Smooth muscle cell (in vitro differentiated cells): ENCODE results near the gene MUC16. TPM values are rescaled to one million over a fixed set of nuclear protein-coding genes. Genes with fewer than 3 reads are reported as not detected.
"Not testable (repeated sequence)": the region's sequence is repeated elsewhere in the genome, so short reads cannot be mapped to it uniquely, and the experiment has no call there.

Experiments
- DNase-seq: peaks from one replicate; lab custom pipeline; 2025; ENCODE audit not compliant: unreplicated experiment; lab: John Stamatoyannopoulos, UW
- H2AFZ ChIP-seq: fragments of 200-600 bp; sonication (generic); 2 replicates; pipeline ENCODE4 v1.6.0; 2016; ENCODE audit warnings: antibody characterized with exemption, low read depth, mild to moderate bottlenecking
- H3F3A ChIP-seq: fragments of 200-600 bp; sonication (generic); 2 replicates; pipeline ENCODE4 v1.6.0; 2017; ENCODE audit warnings: antibody characterized with exemption, low read depth
- H3K27ac ChIP-seq: fragments of 200-600 bp; sonication (generic); 2 replicates; pipeline ENCODE4 v1.5.1; 2016; ENCODE audit warnings: low read depth, mild to moderate bottlenecking
- H3K27me3 ChIP-seq: fragments of 200-600 bp; sonication (generic); 2 replicates; pipeline ENCODE4 v1.6.1; 2016; ENCODE audit warnings: low read depth, mild to moderate bottlenecking
- H3K36me3 ChIP-seq: fragments of 200-600 bp; sonication (generic); 2 replicates; pipeline ENCODE4 v1.5.1; 2016; ENCODE audit warnings: low read depth
- H3K4me1 ChIP-seq: fragments of 200-600 bp; sonication (generic); 2 replicates; pipeline ENCODE4 v1.5.1; 2016; ENCODE audit warnings: low read depth
- H3K4me2 ChIP-seq: fragments of 200-600 bp; sonication (generic); 2 replicates; pipeline ENCODE4 v1.6.0; 2016; ENCODE audit warnings: mild to moderate bottlenecking
- H3K4me3 ChIP-seq: fragments of 200-600 bp; sonication (generic); 2 replicates; pipeline ENCODE4 v1.5.1; 2016; ENCODE audit warnings: mild to moderate bottlenecking
- H3K79me2 ChIP-seq: fragments of 200-600 bp; sonication (generic); 2 replicates; pipeline ENCODE4 v1.6.0; 2016; ENCODE audit warnings: low read depth, mild to moderate bottlenecking
- H3K9ac ChIP-seq: fragments of 200-600 bp; sonication (generic); 2 replicates; pipeline ENCODE4 v1.6.0; 2016; ENCODE audit warnings: low read depth
- H3K9me3 ChIP-seq: fragments of 200-600 bp; sonication (generic); replicated peaks from 2 replicates; pipeline ENCODE4 v1.5.1; 2016; ENCODE audit warnings: low read depth
- H4K20me1 ChIP-seq: fragments of 200-600 bp; sonication (generic); 2 replicates; pipeline ENCODE4 v1.6.0; 2016; ENCODE audit warnings: low read depth
- CTCF ChIP-seq: fragments of 200-600 bp; sonication (generic); IDR thresholded peaks from 2 replicates; pipeline ENCODE4 v1.5.1; 2017; ENCODE audit warnings: borderline replicate concordance, mild to moderate bottlenecking, antibody characterized with exemption; ENCODE audit not compliant: insufficient read depth, poor library complexity, severe bottlenecking
- WGBS: methylation state at CpG from one replicate; pipeline ENCODE4 v1.1.7; 2016; ENCODE audit warnings: low lambda C conversion rate; 5-methylcytosine and 5-hydroxymethylcytosine counted together
- polyA plus RNA-seq: library from polyadenylated mRNA; unstranded; fragments of >200 nt; fragmentation: Nextera tagmentation; extraction: Ambion mirVana; gene quantifications from 2 replicates; pipeline ENCODE4 v1.2.1, GENCODE V29; 2016
- total RNA-seq: library from RNA; depleted of rRNA; stranded (reverse); fragments of >200 nt; gene quantifications from 2 replicates; pipeline ENCODE4 v1.2.3, GENCODE V29; 2014

The MUC16 gene
- total and polyA plus RNA-seq, 2 experiments from 2014 or later: 0.04 TPM; not detected in 1

GRCh38 chr19:9054765-9055164, 44.6 kb upstream of the MUC16 start:
- Histone ChIP-seq H3K27ac (no peak overlapping the region), H3K9ac (no peak overlapping the region), H3K79me2 (no peaks in the 10 kb centered on the region), H2AFZ (no peak overlapping the region), H3K4me1 (peaks cover 6% of the 10 kb centered on the region), H3K36me3 (no peaks in the 10 kb centered on the region), H3K4me3 (no peak overlapping the region), H3K9me3 (no peaks in the 10 kb centered on the region), H3F3A (no peaks in the 10 kb centered on the region), H3K4me2 (no peak overlapping the region), H4K20me1 (no peaks in the 10 kb centered on the region), H3K27me3 (no peaks in the 10 kb centered on the region)
- 25% methylated on average over 8 of the region's 8 CpGs for WGBS
- DNase-seq: no peak
- no peak for TF ChIP-seq CTCF

GRCh38 chr19:9054207-9054606, 44.0 kb upstream of the MUC16 start:
- Histone ChIP-seq H3K9me3 (no peaks in the 10 kb centered on the region), H3K9ac (no peak overlapping the region)

GRCh38 chr19:9053674-9054073, 43.5 kb upstream of the MUC16 start:
- H3F3A ChIP-seq, H4K20me1 ChIP-seq, H2AFZ ChIP-seq, DNase-seq, H3K4me3 ChIP-seq, H3K36me3 ChIP-seq, H3K27ac ChIP-seq, H3K4me2 ChIP-seq, H3K79me2 ChIP-seq, H3K9me3 ChIP-seq, H3K4me1 ChIP-seq, H3K27me3 ChIP-seq, H3K9ac ChIP-seq: not testable (repeated sequence)
- 96% methylated on average over 6 of the region's 6 CpGs for WGBS

More at GRCh38 chr19:9054207-9054606, 44.0 kb upstream of the MUC16 start:
- no peaks in the 10 kb centered on the region for H4K20me1 ChIP-seq
- peaks cover 6% of the 10 kb centered on the region for H3K4me1 ChIP-seq
- H3K27me3 ChIP-seq: no peaks in the 10 kb centered on the region
- no peak overlapping the region for H3K4me2 ChIP-seq
- no peak overlapping the region for H2AFZ ChIP-seq
- TF ChIP-seq CTCF: no peak
- DNase-seq: no peak
- H3K36me3 ChIP-seq: no peaks in the 10 kb centered on the region
- H3K4me3 ChIP-seq: no peak overlapping the region
- H3F3A ChIP-seq: no peaks in the 10 kb centered on the region
- no peaks in the 10 kb centered on the region for H3K79me2 ChIP-seq
- WGBS: 85% methylated on average over 8 of the region's 8 CpGs
- no peak overlapping the region for H3K27ac ChIP-seq

GRCh38 chr19:9052894-9053293, 42.7 kb upstream of the MUC16 start:
- Histone ChIP-seq H4K20me1 (no peaks in the 10 kb centered on the region), H3K27me3 (no peaks in the 10 kb centered on the region), H2AFZ (no peak overlapping the region), H3K36me3 (no peaks in the 10 kb centered on the region), H3K9me3 (no peaks in the 10 kb centered on the region), H3K4me3 (no peak overlapping the region), H3K9ac (no peak overlapping the region), H3K79me2 (no peaks in the 10 kb centered on the region), H3K27ac (no peak overlapping the region), H3F3A (no peaks in the 10 kb centered on the region), H3K4me1 (peaks cover 6% of the 10 kb centered on the region), H3K4me2 (no peak overlapping the region)
- TF ChIP-seq CTCF: no peak
- 85% methylated on average over 4 of the region's 4 CpGs for WGBS
- DNase-seq: no peak
